Measurements from ENCODE around the gene C14orf93.
A peak's percentile ranks its signal among the peaks of the same experiment; 100 is the strongest.

C14orf93 gene

GRCh38 chr14:22993517-22993916 is 16.4 kb downstream of the C14orf93 start:
- DNase-seq, result no peak

- no peak for DNase-seq
Observed at GRCh38 chr14:22991852-22992251, 18.1 kb downstream of the C14orf93 start.

GRCh38 chr14:22987291-22987690 is 22.7 kb downstream of the C14orf93 start:
- DNase-seq, result no peak

DNA sequence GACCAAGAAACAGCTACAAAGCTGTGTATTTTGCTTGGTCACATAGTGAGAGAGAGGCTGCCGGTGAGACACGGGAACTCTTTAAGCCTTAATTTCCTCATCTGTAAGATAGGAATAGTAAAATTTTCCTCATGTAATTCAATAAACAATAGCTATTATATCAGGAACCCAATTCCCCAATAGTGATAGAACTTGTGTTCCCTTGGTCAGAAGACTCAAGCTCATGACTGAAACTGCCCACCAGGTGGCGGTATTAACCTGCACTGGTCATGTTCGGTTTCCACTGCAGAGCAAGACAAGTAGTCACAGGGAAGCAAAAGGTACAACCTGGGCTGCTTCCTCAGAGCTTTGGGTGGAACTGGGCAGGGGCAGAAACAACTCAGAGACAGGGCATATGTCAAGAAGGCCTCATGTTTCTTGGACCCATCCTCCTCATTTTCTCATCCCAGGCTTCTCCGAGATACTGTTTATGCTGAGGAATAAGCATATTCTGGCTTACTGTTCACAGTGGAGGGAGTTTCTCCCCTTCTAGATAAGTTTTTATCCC is 23.4 kb downstream of the C14orf93 start:
- DNase-seq, result peak; percentile 89

DNA sequence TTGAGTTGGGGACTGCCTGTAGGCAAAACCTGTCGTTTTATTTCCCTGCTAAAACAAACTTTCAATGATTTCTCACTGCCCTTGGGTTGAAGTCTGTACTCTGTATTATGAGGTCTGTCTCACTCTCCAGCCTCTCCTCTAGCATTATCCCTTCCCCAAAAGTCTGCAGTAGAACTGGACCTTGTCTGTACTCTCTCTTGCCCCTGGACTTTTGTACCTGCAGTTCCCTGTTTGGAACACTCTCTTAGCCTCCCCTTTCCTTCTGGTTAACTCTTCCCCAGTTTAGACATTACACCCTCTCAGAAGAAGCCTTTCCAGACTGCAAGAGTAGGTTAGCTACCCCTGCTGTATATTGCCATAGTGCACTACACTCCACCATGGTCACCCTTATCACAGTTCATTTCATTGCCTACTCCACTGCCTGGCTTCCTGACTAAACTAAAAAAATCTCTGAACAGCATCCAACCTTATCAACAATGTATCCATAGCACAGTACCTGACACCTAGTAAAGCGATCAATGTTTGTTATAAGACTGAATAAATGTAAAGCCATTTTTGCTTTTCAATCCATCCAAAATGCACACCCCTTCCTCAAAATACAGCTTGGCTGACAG is 23.9 kb downstream of the C14orf93 start:
- no peak for DNase-seq

DNA sequence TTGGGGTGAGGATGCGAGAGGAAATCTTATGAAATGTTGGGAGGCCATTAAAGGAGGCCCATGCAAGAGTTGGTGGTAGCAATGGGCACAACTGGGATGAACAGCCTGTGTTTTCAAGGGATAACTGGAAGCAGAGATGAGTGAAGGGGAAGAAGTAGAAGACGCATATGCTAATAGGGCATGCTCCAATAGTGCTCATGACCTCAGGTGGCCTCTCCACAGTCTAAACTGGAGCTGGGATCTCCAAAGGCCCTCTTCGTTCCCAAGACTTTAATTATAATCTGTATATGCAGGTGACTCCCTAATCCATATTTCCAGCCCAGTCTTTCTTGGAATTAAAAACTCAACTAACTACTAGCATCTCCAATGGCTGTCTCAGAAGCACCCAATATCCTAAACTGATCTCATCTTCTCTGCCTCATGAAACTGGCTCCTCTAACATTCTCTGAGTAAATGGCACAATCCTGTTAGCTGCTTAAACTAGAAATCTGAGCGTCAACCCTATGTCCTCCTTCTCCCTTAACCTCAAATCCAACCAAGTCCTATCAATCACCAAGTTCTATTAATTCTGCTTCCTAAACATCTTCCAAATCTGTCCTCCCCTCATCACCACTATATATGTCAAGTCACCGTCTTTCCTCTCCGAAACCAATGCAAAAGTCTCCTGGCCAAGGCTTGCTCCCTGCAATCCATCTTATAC is 24.8 kb downstream of the C14orf93 start:
- no peak for DNase-seq

- peak; percentile 78 for DNase-seq
Observed at GRCh38 chr14:22982477-22983245, 27.3 kb downstream of the C14orf93 start, which contains the start of gene AJUBA. AJUBA (minus strand) TSS chr14:22982551; CDS start chr14:22982266, 285 bp downstream.

DNA sequence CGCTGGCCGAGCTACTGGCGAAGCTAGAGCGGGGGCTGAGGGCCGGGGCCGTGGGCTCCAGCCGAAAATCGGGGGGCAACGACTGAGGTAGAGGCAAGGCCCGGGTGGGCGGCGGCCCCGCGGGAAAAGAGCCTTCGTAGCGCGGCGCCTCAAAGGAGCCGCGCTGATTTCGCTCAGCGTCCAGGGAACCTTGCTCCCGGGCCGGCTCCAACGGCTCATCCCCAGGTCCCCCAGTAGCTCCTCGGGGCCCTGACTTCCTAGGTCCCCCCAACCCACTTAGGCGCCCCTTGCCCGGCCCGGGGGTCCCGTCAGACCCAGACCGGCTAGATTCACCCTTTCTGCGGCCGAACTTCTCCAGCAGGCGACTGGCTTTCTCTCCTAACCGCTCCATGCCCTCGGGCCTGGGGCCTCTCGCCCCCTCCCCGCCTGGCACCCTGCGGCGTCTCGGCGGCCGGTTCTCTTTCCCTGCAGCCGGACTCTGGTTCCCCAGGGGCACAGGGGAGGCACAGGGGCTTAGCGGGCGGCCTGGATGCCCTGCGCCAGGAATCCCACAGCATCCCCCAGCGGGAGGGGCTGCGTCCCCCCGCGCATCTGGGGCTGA is 28.0 kb downstream of the C14orf93 start:
- no peak for DNase-seq

DNA sequence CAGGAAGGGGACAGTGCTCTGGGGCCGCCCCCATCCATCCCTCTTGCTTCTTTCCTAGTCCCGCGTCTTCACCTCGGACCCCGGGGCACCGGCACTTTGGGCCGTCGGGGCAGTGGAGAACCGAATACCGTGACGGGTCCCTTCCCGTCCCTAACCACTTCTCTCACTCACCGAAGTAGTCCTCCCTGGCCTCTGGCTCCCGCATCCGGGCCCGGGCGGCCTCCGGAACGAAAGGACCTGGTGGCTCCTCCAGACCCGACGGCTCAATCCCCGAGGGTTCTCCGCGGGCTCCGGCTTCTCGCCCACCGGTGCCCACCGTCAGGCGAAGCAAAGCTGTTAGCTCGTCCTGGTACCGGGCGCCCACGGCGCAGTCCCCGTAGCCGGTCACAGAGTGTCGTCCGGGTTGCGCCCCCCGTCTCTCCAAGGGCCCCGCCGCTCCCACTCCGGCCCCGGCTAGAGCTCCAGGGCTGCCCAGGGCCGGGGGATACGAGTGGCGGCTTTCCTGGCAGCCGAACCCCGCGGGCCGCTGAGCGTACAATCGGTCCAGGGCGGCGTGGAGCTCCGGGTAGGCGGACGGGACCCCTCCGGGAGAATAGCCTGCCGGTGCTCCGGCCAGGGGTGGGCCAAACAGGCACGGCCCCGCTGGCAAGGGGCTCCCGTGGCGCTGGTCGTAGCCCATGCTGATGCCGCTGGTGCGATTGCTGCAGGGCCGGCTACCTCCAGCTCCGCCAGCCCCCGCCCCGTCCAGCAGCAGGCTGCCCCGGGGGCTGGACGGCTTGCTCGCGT is 28.7 kb downstream of the C14orf93 start:
- DNase-seq, result no peak

DNA sequence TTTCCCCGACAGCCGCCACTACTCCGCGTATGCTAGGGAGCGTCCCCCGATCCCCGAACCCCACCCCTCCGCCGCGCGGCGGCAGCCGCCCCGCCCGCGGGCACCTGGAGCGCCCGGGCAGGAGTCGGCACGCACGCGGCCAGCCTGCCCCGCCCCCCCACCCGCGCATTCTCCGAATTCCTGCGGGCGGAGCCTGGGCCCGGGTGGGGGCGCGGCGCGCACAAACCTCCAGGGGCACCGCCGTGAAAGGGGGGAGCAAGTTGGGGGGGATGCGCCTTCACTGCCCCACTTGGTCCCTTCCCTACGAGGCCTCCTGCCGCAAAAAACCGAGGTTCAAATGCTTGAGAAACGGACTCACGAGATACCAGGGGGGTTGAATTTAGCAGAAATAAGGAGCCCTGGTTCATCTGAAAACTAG is 29.3 kb downstream of the C14orf93 start:
- DNase-seq, result peak; percentile 23

- no peak for DNase-seq
Observed at GRCh38 chr14:22979748-22980392, 30.1 kb downstream of the C14orf93 start.

- DNase-seq, result no peak
Observed at GRCh38 chr14:22978981-22979671, 30.8 kb downstream of the C14orf93 start.

- DNase-seq, result no peak
Observed at GRCh38 chr14:22978487-22978837, 31.5 kb downstream of the C14orf93 start.

DNA sequence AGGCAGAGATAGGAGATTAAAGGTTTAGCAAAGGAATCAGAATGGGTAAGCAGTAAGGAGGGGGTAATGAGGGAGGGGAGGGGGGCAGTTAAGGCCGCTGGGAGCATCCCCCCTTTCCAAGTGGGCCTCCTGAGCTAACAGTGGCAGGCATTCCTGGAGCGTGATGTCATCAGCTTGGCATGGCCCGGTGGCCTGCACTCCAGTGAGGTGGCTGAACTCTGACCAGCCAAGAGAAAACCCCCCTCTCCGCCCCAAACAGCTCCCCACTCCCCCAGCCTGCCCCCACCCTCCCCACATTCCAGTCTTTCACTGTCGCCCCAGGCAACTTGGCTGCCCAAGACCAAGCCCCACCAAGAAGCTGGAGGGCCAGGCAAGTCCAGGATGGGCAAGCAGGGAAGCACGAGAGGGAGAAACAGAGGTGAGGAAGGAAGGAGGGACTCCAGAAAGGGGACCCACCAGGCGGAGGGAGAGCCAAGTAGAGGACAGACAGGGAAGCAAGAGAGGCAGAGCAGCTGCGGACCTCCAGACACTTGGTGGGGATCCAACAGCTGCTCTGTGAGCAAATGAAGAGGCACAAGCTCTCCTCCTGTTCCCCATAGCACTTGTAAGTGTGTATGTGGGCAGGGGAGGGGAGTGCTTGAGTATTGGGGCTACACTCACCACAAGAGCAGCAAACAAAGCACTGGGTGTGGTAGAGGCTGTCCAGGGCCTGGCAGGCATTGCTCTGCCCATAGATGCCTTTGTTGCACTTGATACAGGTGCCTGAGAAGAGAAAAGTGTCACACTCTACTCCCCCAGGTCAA is 32.1 kb downstream of the C14orf93 start:
- no peak for DNase-seq

GRCh38 chr14:22977434-22977683 is 32.6 kb downstream of the C14orf93 start:
- DNase-seq, result no peak

GRCh38 chr14:22976620-22977433 is 33.1 kb downstream of the C14orf93 start:
- no peak for DNase-seq

- no peak for DNase-seq
Observed at GRCh38 chr14:22974530-22975313, 35.2 kb downstream of the C14orf93 start.

- DNase-seq, result peak; percentile 63
Observed at GRCh38 chr14:22973217-22974032, 36.5 kb downstream of the C14orf93 start.
